Measurements from ENCODE around the gene MVB12A.

The MVB12A gene

GRCh38 chr19:17469092-17469480 lies 49.2 kb downstream of the MVB12A start:
- Histone ChIP-seq H3K27me3 (replicated peaks) (no peaks in the 10 kb centered on the region), H3K27ac (peak overlapping the region; percentile 47), H3K36me3 (replicated peaks) (no peaks in the 10 kb centered on the region), H3K4me3 (ENCODE audit: low read depth, low read length) (peak overlapping the region; percentile 72)
- in situ Hi-C loops (cut with HindIII; ENCODE audit: low pct_ligation_motif_present, low sequenced_read_pairs): no loop called here
- TF ChIP-seq, protein P1, sequence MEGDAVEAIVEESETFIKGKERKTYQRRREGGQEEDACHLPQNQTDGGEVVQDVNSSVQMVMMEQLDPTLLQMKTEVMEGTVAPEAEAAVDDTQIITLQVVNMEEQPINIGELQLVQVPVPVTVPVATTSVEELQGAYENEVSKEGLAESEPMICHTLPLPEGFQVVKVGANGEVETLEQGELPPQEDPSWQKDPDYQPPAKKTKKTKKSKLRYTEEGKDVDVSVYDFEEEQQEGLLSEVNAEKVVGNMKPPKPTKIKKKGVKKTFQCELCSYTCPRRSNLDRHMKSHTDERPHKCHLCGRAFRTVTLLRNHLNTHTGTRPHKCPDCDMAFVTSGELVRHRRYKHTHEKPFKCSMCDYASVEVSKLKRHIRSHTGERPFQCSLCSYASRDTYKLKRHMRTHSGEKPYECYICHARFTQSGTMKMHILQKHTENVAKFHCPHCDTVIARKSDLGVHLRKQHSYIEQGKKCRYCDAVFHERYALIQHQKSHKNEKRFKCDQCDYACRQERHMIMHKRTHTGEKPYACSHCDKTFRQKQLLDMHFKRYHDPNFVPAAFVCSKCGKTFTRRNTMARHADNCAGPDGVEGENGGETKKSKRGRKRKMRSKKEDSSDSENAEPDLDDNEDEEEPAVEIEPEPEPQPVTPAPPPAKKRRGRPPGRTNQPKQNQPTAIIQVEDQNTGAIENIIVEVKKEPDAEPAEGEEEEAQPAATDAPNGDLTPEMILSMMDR (IDR thresholded peaks at IDR 0.05; ENCODE audit: low read depth, low read length, missing control alignments): no peak
- DNase-seq: no peak

DNA sequence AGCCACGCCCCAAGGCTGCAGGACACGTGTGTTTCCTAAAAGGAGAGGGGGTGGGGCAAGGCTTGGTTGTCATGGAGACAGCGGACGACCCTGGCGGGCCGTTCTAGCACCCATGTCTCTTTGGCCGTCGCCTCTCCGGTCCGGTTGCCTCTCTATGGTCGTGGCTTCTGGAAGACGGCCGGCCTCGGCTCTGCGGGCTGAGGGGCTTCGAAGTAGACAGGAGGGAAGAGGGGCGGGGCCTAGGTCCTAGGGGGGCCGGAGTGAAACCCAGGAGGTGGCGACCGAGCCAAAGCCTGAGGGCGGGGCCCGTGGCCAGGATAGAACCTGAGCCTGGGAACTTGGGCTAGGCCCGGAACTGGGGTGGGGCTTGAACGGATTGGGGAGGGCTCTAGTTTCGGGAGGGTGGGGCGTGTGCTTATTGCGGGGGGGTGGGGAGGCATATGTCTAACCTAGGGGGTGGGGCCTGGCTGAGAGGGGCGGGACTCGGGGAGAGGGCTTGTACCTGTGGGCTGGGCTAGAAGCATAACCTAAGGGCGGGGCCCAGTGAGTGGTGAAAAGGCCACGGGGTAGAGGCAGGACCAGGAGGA lies 49.7 kb downstream of the MVB12A start:
- Histone ChIP-seq H3K36me3 (replicated peaks) (no peaks in the 10 kb centered on the region), H3K27ac (peak overlapping the region; percentile 47), H3K4me3 (ENCODE audit: low read depth, low read length) (peak overlapping the region; percentile 72), H3K27me3 (replicated peaks) (no peaks in the 10 kb centered on the region)
- in situ Hi-C loops (cut with HindIII; ENCODE audit: low pct_ligation_motif_present, low sequenced_read_pairs): no loop called here
- peak; percentile 90 for DNase-seq
- TF ChIP-seq, protein P1 (IDR thresholded peaks at IDR 0.05; ENCODE audit: low read depth, low read length, missing control alignments): no peak

GRCh38 chr19:17470068-17470841 lies 50.4 kb downstream of the MVB12A start, which contains the start of gene SLC27A1:
Gene SLC27A1, plus strand, starts transcription at chr19:17470524. Its CDS starts 17 bp downstream, at chr19:17470541.
- H3K27ac ChIP-seq: peak within 1 kb of the TSS; percentile 47
- peak within 1 kb of the TSS; percentile 72 for H3K4me3 ChIP-seq (ENCODE audit: low read depth, low read length)
- DNase-seq: peak; percentile 99
- no peaks in the 10 kb centered on the region for H3K27me3 ChIP-seq (replicated peaks)
- TF ChIP-seq, protein P1 (IDR thresholded peaks at IDR 0.05; ENCODE audit: low read depth, low read length, missing control alignments): no peak
- no peaks in the 10 kb centered on the region for H3K36me3 ChIP-seq (replicated peaks)
- in situ Hi-C loops (cut with HindIII; ENCODE audit: low pct_ligation_motif_present, low sequenced_read_pairs): no loop called here

DNA sequence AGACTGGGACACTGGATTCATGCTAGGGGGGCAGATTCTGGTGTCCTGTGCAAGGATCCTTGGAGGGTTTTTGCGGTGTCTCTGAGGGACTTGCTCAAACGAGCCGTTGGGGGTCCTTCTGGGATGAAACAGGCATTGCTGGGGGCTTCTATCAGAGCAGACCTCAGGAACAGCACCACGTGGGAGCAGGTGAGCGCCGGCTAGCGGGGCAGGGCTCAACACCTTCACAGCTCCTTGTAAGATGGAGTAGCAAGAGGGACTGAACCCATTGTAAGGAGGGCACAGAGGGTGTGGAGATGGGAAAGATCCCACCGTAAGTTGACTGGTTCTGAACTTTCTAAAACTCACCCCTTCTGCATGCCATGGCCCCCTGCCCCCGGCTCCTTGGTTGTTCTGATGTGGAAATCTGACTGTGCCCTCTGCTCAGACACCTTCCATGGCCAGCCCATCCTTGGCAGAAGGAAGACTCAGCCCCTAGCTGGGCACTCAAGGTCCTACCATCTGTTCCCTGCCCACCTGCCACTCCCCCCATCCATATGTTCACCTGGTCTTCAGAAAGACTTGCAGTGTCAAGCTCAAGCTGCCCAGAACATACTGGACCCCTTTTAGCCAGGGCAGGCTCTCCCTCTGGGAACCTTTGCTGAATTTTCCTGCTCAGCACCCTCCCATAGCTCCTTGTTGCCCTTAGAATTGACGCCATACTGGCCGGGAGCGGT lies 51.7 kb downstream of the MVB12A start:
- in situ Hi-C loops (cut with HindIII; ENCODE audit: low pct_ligation_motif_present, low sequenced_read_pairs): no loop called here
- TF ChIP-seq, protein P1 (IDR thresholded peaks at IDR 0.05; ENCODE audit: low read depth, low read length, missing control alignments): no peak
- Histone ChIP-seq H3K27ac (no peak overlapping the region), H3K27me3 (replicated peaks) (no peaks in the 10 kb centered on the region), H3K36me3 (replicated peaks) (no peaks in the 10 kb centered on the region), H3K4me3 (ENCODE audit: low read depth, low read length) (peak overlapping the region; percentile 72)
- no peak for DNase-seq

DNA sequence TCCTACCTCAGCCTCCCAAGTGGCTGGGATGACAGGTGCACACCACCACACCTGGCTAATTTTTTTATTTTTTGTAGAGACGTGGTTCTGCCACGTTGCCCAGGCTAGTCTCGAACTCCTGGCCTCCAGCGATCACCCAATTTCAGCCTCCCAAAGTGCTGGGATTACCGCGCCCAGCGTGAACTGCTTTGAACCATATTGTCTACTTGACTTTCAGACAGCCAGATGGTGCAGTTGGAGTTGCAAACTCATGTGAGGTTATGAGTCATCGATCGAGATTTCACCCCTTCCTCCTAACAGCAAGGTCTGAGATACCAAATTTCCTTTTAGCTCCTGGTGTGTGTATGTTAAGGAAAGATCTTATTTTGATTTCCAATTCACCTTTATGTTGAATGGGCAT lies 53.2 kb downstream of the MVB12A start:
- TF ChIP-seq, protein P1 (IDR thresholded peaks at IDR 0.05; ENCODE audit: low read depth, low read length, missing control alignments): no peak
- in situ Hi-C loops (cut with HindIII; ENCODE audit: low pct_ligation_motif_present, low sequenced_read_pairs): no loop called here
- Histone ChIP-seq H3K4me3 (ENCODE audit: low read depth, low read length) (no peak overlapping the region), H3K36me3 (replicated peaks) (no peaks in the 10 kb centered on the region), H3K27ac (no peak overlapping the region), H3K27me3 (replicated peaks) (no peaks in the 10 kb centered on the region)
- peak; percentile 75 for DNase-seq

Data from brain microvascular endothelial cell (primary cell).